Daoy (cell line): ENCODE measurements around the gene RAB8A. TPM values are rescaled to one million over a fixed set of nuclear protein-coding genes. Genes with fewer than 3 reads are reported as not detected.
"Not testable (repeated sequence)": the region's sequence is repeated elsewhere in the genome, so short reads cannot be mapped to it uniquely, and the experiment has no call there.

Source experiments
- DNase-seq: peaks from one replicate; pipeline ENCODE4 v3.0.0-alpha.2; 2015; ENCODE audit warnings: low read depth
- total RNA-seq: library from RNA; depleted of rRNA; stranded (reverse); fragments of >200 nt; shearing (Covaris generic); gene quantifications from 2 replicates; pipeline ENCODE4 v1.2.3, GENCODE V29; 2014; rRNA removed

RAB8A gene
- total RNA-seq, 1 experiment from 2014 or later, result 63.7 TPM

GRCh38 chr19:16178866-16179265, 67.2 kb downstream of the RAB8A start:
- not testable (repeated sequence) for DNase-seq

GRCh38 chr19:16180611-16181010, 68.9 kb downstream of the RAB8A start:
- DNase-seq, result peak; percentile 75

Other genes with a start within 250 kb of the RAB8A start
- not detected in 2 replicates for gene CYP4F2, start 213.8 kb upstream of the RAB8A start, total RNA-seq
- 0.29 and 1.0 TPM in 2 replicates for gene CYP4F11, start 177.4 kb upstream of the RAB8A start, total RNA-seq
- not detected in 2 replicates for gene OR10H4, start 162.9 kb upstream of the RAB8A start, total RNA-seq
- gene TPM4, start 35.4 kb upstream of the RAB8A start, total RNA-seq, result 1,303 and 1,358 TPM in 2 replicates
- gene HSH2D, start 31.8 kb downstream of the RAB8A start, total RNA-seq, result not detected in 2 replicates
- not detected in 2 replicates for gene CIB3, start 61.6 kb downstream of the RAB8A start, total RNA-seq
- 231 and 233 TPM in 2 replicates for gene FAM32A, start 73.5 kb downstream of the RAB8A start, total RNA-seq
- 86.2 and 86.8 TPM in 2 replicates for gene AP1M1, start 86.0 kb downstream of the RAB8A start, total RNA-seq
- 0.33 and 1.9 TPM in 2 replicates for gene KLF2, start 212.9 kb downstream of the RAB8A start, total RNA-seq